ENCODE measurements around the gene ACAN. TPM values are rescaled to one million over a fixed set of nuclear protein-coding genes. Genes with fewer than 3 reads are reported as not detected.

Gene ACAN
- total RNA-seq, 1 experiment from 2014 or later = not detected

GRCh38 chr15:88915354-88915753, 112.1 kb downstream of the ACAN start:
- no peaks in the 10 kb centered on the region for H3K9me3 ChIP-seq (ENCODE audit: insufficient read depth, low read depth)
- no TSS peak for BruUV-seq (replicated peaks)
- H3K4me3 ChIP-seq = no peak overlapping the region
- H3K27me3 ChIP-seq (ENCODE audit: insufficient read depth, low read depth) = no peaks in the 10 kb centered on the region
- DNase-seq = no peak
- no peaks in the 10 kb centered on the region for H3K9me2 ChIP-seq (ENCODE audit: insufficient read depth)
- CTCF ChIA-PET = interaction anchor here (0.7 kb wide), 1 partner anchor 108 kb away, joined by 8 read pairs; no protein-coding TSS in a partner anchor
- H3K4me2 ChIP-seq = no peak overlapping the region
- H3K79me2 ChIP-seq (ENCODE audit: low read depth) = no peaks in the 10 kb centered on the region
- no peaks in the 10 kb centered on the region for H4K20me1 ChIP-seq (ENCODE audit: insufficient read depth)
- POLR2A ChIA-PET (ENCODE audit: unreplicated experiment) = no interaction called here
- peaks cover 31% of the 10 kb centered on the region for H3K4me1 ChIP-seq (replicated peaks; ENCODE audit: insufficient read depth)
- H3F3A ChIP-seq (ENCODE audit: insufficient read depth, low read depth) = peaks cover 17% of the 10 kb centered on the region
- H3K36me3 ChIP-seq (ENCODE audit: low read depth) = no peaks in the 10 kb centered on the region
- H2AFZ ChIP-seq = no peak overlapping the region
- intact Hi-C loops (cut with micrococcal nuclease; ENCODE audit: unreplicated experiment) = no loop called here
- TF ChIP-seq EZH2 (IDR thresholded peaks at IDR 0.05; ENCODE audit: low read depth) = no peak
- TF ChIP-seq, protein P1, sequence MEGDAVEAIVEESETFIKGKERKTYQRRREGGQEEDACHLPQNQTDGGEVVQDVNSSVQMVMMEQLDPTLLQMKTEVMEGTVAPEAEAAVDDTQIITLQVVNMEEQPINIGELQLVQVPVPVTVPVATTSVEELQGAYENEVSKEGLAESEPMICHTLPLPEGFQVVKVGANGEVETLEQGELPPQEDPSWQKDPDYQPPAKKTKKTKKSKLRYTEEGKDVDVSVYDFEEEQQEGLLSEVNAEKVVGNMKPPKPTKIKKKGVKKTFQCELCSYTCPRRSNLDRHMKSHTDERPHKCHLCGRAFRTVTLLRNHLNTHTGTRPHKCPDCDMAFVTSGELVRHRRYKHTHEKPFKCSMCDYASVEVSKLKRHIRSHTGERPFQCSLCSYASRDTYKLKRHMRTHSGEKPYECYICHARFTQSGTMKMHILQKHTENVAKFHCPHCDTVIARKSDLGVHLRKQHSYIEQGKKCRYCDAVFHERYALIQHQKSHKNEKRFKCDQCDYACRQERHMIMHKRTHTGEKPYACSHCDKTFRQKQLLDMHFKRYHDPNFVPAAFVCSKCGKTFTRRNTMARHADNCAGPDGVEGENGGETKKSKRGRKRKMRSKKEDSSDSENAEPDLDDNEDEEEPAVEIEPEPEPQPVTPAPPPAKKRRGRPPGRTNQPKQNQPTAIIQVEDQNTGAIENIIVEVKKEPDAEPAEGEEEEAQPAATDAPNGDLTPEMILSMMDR (conservative IDR thresholded peaks at IDR 0.05) = no peak
- H3K27ac ChIP-seq = no peak overlapping the region

DNA sequence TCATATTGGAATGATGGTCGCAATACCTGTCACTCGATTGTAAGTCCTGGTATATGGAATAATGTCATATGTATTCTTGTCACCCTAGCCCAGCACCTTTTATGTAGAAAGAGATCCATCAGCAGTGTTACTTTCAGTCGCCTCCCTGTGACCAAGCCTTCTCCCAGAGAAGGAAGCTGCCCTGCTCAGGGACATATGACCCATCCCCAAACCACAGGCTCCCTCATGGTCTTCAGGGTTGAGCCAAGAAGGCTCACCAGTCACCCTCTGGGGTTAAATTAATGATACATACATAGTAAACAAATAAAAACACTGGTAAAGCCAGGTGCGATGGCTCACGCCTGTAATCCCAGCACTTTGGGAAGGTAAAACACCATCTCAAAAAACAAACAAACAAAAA, 114.5 kb downstream of the ACAN start:
- Histone ChIP-seq H3K79me2 (ENCODE audit: low read depth) (no peaks in the 10 kb centered on the region), H3K4me3 (no peak overlapping the region), H2AFZ (no peak overlapping the region), H3K27me3 (ENCODE audit: insufficient read depth, low read depth) (no peaks in the 10 kb centered on the region), H3K36me3 (ENCODE audit: low read depth) (no peaks in the 10 kb centered on the region), H3F3A (ENCODE audit: insufficient read depth, low read depth) (peaks cover 17% of the 10 kb centered on the region), H4K20me1 (ENCODE audit: insufficient read depth) (no peaks in the 10 kb centered on the region), H3K9me2 (ENCODE audit: insufficient read depth) (no peaks in the 10 kb centered on the region), H3K4me1 (replicated peaks; ENCODE audit: insufficient read depth) (peaks cover 24% of the 10 kb centered on the region), H3K4me2 (no peak overlapping the region), H3K27ac (no peak overlapping the region), H3K9me3 (ENCODE audit: insufficient read depth, low read depth) (no peaks in the 10 kb centered on the region)
- no peak for DNase-seq
- ChIA-PET POLR2A (ENCODE audit: unreplicated experiment) (no interaction called here), CTCF (no interaction called here)
- intact Hi-C loops (cut with micrococcal nuclease; ENCODE audit: unreplicated experiment) = no loop called here
- no TSS peak for BruUV-seq (replicated peaks)
- no peak for TF ChIP-seq EZH2 (IDR thresholded peaks at IDR 0.05; ENCODE audit: low read depth)
- TF ChIP-seq, protein P1 (conservative IDR thresholded peaks at IDR 0.05) = no peak

GRCh38 chr15:88918738-88919137, 115.5 kb downstream of the ACAN start:
- Histone ChIP-seq H3K9me3 (ENCODE audit: insufficient read depth, low read depth) (no peaks in the 10 kb centered on the region), H3K4me3 (no peak overlapping the region), H3K36me3 (ENCODE audit: low read depth) (no peaks in the 10 kb centered on the region), H2AFZ (no peak overlapping the region), H3F3A (ENCODE audit: insufficient read depth, low read depth) (peaks cover 16% of the 10 kb centered on the region), H3K79me2 (ENCODE audit: low read depth) (no peaks in the 10 kb centered on the region), H3K27me3 (ENCODE audit: insufficient read depth, low read depth) (no peaks in the 10 kb centered on the region), H3K4me1 (replicated peaks; ENCODE audit: insufficient read depth) (peaks cover 20% of the 10 kb centered on the region), H3K4me2 (peak overlapping the region; percentile 22; the same call in 1 of the 2 replicates), H3K27ac (no peak overlapping the region), H4K20me1 (ENCODE audit: insufficient read depth) (no peaks in the 10 kb centered on the region), H3K9me2 (ENCODE audit: insufficient read depth) (no peaks in the 10 kb centered on the region)
- ChIA-PET POLR2A (ENCODE audit: unreplicated experiment) (interaction anchor here (0.7 kb wide), 3 partner anchors 173 to 656 kb away, joined by 3 read pairs; partner anchors contain the start of gene TICRR), CTCF (interaction anchor here (1.0 kb wide), 1 partner anchor 14 kb away, joined by 5 read pairs; no protein-coding TSS in a partner anchor)
- no peak for TF ChIP-seq EZH2 (IDR thresholded peaks at IDR 0.05; ENCODE audit: low read depth)
- TF ChIP-seq, protein P1 (conservative IDR thresholded peaks at IDR 0.05) = no peak
- DNase-seq = peak; percentile 72 to 87
- no TSS peak for BruUV-seq (replicated peaks)
- intact Hi-C loops (cut with micrococcal nuclease; ENCODE audit: unreplicated experiment) = no loop called here

Measured in PC-9 (cell line).